Thymus (tissue), 14 donors: Measurements from ENCODE around the gene OR5AL1. TPM values are rescaled to one million over a fixed set of nuclear protein-coding genes. Genes with fewer than 3 reads are reported as not detected.
"Not testable (repeated sequence)": the region's sequence is repeated elsewhere in the genome, so short reads cannot be mapped to it uniquely, and the experiment has no call there.

ENCODE experiments used
- DNase-seq, 9 donors: peaks; one replicate each; pipeline ENCODE4 v3.0.0-alpha.2; 2013; ENCODE audit warnings: low spot score in 9 of 9, low read depth in 6 of 9, missing footprints in 1 of 9
- H3K27ac ChIP-seq, 2 donors: one replicate each; pipeline ENCODE4 v1.5.1; 2013; ENCODE audit warnings: control low read depth in 1 of 2, low read depth in 1 of 2, low read length in 1 of 2, mild to moderate bottlenecking in 1 of 2, moderate library complexity in 1 of 2
- H3K27me3 ChIP-seq, 2 donors: one replicate each; pipeline ENCODE4 v1.5.1; 2013; ENCODE audit warnings: low read length in 1 of 2; ENCODE audit not compliant: control insufficient read depth in 2 of 2, insufficient read depth in 1 of 2
- H3K36me3 ChIP-seq, 2 donors: one replicate each; pipeline ENCODE4 v1.5.1; 2013; ENCODE audit warnings: low read length in 1 of 2, mild to moderate bottlenecking in 1 of 2, moderate library complexity in 1 of 2; ENCODE audit not compliant: control insufficient read depth in 2 of 2, insufficient read depth in 2 of 2
- H3K4me1 ChIP-seq, 2 donors: one replicate each; pipeline ENCODE4 v1.5.1; 2013; ENCODE audit warnings: low read length in 2 of 2; ENCODE audit not compliant: control insufficient read depth in 2 of 2, insufficient read depth in 2 of 2
- H3K4me3 ChIP-seq, 2 donors: one replicate each; pipeline ENCODE4 v1.5.1; 2013; ENCODE audit warnings: low read length in 2 of 2, control low read depth in 1 of 2, mild to moderate bottlenecking in 1 of 2
- H3K9me3 ChIP-seq, 2 donors: one replicate each; pipeline ENCODE4 v1.5.1; 2013; ENCODE audit warnings: low read length in 1 of 2, mild to moderate bottlenecking in 1 of 2; ENCODE audit not compliant: control insufficient read depth in 2 of 2, insufficient read depth in 1 of 2
- WGBS: extraction: QIAGEN DNeasy Blood & Tissue Kit; methylation state at CpG from one replicate; pipeline ENCODE4 v1.1.7; 2013; 5-methylcytosine and 5-hydroxymethylcytosine counted together
- long read RNA-seq, 10 donors: transcript quantifications; one replicate each; lab custom pipeline, GENCODE V29; 2026
- polyA plus RNA-seq: library from polyadenylated mRNA; stranded (reverse); fragments of 200-250 nt; gene quantifications from one replicate; pipeline ENCODE4 v1.2.3, GENCODE V29; 2013
- total RNA-seq: library from RNA; stranded (reverse); fragments of 120-200 nt; gene quantifications from one replicate; pipeline ENCODE4 v1.2.4, GENCODE V29; 2013
- donor health status: healthy.

Gene OR5AL1
- total RNA-seq (not detected), polyA plus RNA-seq (not detected)
- long read RNA-seq, donor 1: 0 reads
- long read RNA-seq, donor 2: 0 reads
- long read RNA-seq, donor 3: 0 reads
- long read RNA-seq, donor 4: 0 reads
- long read RNA-seq, donor 5: 0 reads
- long read RNA-seq, donor 6: 0 reads
- long read RNA-seq, donor 7: 0 reads
- long read RNA-seq, donor 8: 0 reads
- long read RNA-seq, donor 9: 0 reads
- long read RNA-seq, donor 10: 0 reads

GRCh38 chr11:56412396-56412795, at the start of gene OR5AL1:
TSS of gene OR5AL1 (plus strand) at chr11:56412696.
- 93% methylated on average over 1 of the region's 1 CpG for WGBS
- peaks cover 0 to 6% of the 10 kb centered on the region in 2 donors for H3K9me3 ChIP-seq
- no peaks in the 10 kb centered on the region for H3K27me3 ChIP-seq
- no peak within 1 kb of the TSS for H3K4me3 ChIP-seq
- H3K36me3 ChIP-seq: no peaks in the 10 kb centered on the region
- H3K27ac ChIP-seq: no peak within 1 kb of the TSS
- H3K4me1 ChIP-seq: no peaks in the 10 kb centered on the region
- no peak for DNase-seq

DNA sequence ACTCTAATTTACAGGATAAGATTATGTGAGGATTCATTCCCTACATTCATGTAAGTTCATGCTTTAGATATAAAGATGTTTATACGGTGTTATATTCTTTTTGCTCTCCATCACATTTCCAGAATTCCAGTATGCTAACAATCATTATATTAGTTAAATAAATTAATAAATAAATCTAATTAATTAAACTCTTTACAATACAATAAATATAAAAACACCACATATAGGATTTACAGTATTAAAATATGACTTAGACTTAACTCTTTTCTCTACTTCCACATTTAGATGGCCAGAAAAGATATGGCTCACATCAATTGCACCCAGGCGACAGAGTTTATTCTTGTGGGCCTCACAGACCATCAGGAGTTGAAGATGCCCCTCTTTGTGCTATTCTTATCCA, 37.2 kb upstream of the OR5AL1 start, which contains the start of gene OR8U1:
Gene OR8U1 (plus strand): TSS at position 301 of the 400 bp plus-strand sequence. CDS start 0 bp downstream, at position 301.
- no peak for DNase-seq
- Histone ChIP-seq H3K27ac (no peak within 1 kb of the TSS), H3K27me3 (no peaks in the 10 kb centered on the region), H3K4me3 (no peak within 1 kb of the TSS), H3K36me3 (no peaks in the 10 kb centered on the region), H3K4me1 (no peaks in the 10 kb centered on the region), H3K9me3 (no peaks in the 10 kb centered on the region)
- WGBS: 77% methylated on average over 2 of the region's 2 CpGs

- H3K4me3 ChIP-seq: no peak overlapping the region
- no peak overlapping the region for H3K27ac ChIP-seq
- no peaks in the 10 kb centered on the region for H3K9me3 ChIP-seq
- H3K36me3 ChIP-seq: no peaks in the 10 kb centered on the region
- no peaks in the 10 kb centered on the region for H3K27me3 ChIP-seq
- DNase-seq: no peak
- 94% methylated on average over 2 of the region's 2 CpGs for WGBS
- no peaks in the 10 kb centered on the region for H3K4me1 ChIP-seq
Measured at GRCh38 chr11:56380120-56380519, 32.4 kb upstream of the OR5AL1 start.

DNA sequence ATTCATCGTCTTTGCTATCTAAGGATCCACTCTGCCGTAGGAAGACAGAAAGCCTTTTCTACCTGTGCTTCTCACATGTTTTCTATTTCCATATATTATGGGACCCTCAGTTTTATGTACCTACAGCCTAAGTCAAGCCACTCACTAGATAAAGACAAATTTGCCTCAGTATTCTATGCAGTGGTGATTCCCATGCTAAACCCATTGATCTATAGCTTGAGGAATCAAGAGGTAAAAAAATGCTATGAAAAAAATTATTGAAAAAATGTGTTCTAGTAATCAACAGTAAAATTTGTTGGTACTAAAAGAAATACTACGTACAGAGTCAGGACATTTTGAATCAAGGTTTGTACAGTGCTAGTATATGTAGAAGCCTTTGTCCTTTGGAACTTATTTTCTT, 18.1 kb upstream of the OR5AL1 start:
- 94% methylated on average over 3 of the region's 3 CpGs for WGBS
- H3K27me3 ChIP-seq: no peaks in the 10 kb centered on the region
- DNase-seq: no peak

DNA sequence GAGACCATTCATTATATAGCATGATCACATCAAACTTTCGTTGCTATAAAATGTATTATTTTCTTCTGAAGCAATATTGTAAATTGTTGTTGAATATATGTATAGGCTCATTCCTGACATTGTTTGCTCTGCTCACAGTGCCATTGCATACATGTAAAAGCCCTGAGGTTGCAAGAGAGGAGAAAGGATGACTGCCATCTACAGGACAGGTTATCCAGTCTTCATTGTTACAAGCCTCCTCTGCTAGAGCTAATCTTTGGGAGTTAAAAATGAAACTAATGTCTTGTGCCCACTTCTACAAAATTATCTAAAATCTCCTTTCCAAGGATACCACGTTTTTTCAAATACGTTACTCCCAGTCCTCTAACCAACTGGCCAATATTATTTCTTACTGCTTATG, 16.4 kb upstream of the OR5AL1 start:
- no peaks in the 10 kb centered on the region for H3K36me3 ChIP-seq
- no peak overlapping the region for H3K27ac ChIP-seq
- no peak for DNase-seq
- H3K4me1 ChIP-seq: no peaks in the 10 kb centered on the region
- H3K27me3 ChIP-seq: no peaks in the 10 kb centered on the region
- no peaks in the 10 kb centered on the region for H3K9me3 ChIP-seq
- no peak overlapping the region for H3K4me3 ChIP-seq
- 79% methylated on average over 3 of the region's 3 CpGs for WGBS

More for the DNA sequence above, 18.1 kb upstream of the OR5AL1 start:
- Histone ChIP-seq H3K27ac (no peak overlapping the region), H3K4me3 (no peak overlapping the region), H3K9me3 (no peaks in the 10 kb centered on the region), H3K4me1 (no peaks in the 10 kb centered on the region), H3K36me3 (no peaks in the 10 kb centered on the region)

DNA sequence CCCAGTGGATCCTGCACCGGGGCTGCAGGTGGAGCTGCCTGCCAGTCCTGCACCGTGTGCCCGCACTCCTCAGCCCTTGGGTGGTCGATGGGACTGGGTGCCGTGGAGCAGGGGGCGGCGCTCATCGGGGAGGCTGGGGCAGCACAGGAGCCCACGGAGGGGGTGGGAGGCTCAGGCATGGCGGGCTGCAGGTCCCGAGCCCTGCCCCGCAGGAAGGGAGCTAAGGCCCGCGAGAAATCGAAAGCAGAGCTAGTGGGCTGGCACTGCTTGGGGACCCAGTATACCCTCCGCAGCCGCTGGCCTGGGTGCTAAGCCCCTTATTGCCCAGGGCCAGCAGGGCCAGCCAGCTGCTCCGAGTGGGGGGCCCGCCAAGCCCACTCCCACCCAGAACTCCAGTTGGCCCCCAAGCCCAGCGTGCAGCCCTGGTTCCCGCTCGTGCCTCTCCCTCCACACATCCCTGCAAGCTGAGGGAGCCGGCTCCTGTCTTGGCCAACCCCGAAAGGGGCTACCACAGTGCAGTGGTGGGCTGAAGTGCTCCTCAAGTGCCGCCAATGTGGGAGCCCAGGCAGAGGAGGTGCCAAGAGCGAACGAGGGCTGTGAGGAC, 10.5 kb upstream of the OR5AL1 start:
- H3K4me3 ChIP-seq, H3K36me3 ChIP-seq, DNase-seq, H3K9me3 ChIP-seq, H3K27ac ChIP-seq, H3K4me1 ChIP-seq, H3K27me3 ChIP-seq: not testable (repeated sequence)
- 97% methylated on average over 27 of the region's 27 CpGs for WGBS

DNA sequence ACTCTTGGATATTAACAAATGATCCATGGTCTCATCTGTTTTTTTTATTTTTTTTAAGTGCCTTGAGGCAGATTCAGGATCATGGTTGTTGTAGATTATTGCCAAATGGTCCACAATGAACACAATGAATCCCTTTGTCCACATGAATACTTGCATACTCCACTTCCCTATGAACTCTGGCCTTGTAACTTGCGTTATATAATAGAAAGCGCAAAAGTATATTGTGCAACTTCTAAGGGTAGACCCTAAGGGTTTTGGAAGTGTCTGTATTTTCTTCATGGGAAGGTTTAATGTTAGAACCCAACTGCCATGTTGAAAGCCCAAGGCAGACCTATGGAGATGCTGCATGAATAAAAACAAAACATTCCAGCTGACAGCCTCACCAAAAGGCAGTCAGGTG, 8.1 kb upstream of the OR5AL1 start:
- no peak for DNase-seq
- Histone ChIP-seq H3K27ac (no peak overlapping the region), H3K36me3 (no peaks in the 10 kb centered on the region), H3K27me3 (no peaks in the 10 kb centered on the region), H3K9me3 (peaks cover 3 to 6% of the 10 kb centered on the region in 2 donors), H3K4me1 (no peaks in the 10 kb centered on the region), H3K4me3 (no peak overlapping the region)
- WGBS: 96% methylated on average over 2 of the region's 2 CpGs

DNA sequence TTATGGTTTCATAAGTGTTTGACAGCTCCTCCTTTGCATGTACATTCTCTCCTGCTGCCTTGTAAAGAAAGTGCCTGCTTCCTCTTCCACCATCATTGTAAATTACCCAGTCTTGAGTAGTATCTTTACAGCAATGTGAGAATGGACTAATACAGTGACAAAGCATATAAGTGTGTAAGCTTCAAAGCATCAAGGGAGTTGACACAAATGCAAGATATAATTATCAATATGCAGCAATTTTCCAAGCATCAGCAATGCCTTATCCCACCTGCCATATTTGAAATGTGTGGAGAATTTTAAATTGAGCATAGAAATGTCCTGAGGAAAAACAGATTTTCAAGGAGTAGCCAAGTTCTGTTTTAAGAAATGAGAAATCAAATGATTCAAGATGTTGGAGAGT, 1.7 kb upstream of the OR5AL1 start:
- Histone ChIP-seq H3K4me1 (no peaks in the 10 kb centered on the region), H3K27ac (no peak overlapping the region), H3K27me3 (no peaks in the 10 kb centered on the region), H3K9me3 (peaks cover 0 to 6% of the 10 kb centered on the region in 2 donors), H3K4me3 (no peak overlapping the region), H3K36me3 (no peaks in the 10 kb centered on the region)
- no peak for DNase-seq

DNA sequence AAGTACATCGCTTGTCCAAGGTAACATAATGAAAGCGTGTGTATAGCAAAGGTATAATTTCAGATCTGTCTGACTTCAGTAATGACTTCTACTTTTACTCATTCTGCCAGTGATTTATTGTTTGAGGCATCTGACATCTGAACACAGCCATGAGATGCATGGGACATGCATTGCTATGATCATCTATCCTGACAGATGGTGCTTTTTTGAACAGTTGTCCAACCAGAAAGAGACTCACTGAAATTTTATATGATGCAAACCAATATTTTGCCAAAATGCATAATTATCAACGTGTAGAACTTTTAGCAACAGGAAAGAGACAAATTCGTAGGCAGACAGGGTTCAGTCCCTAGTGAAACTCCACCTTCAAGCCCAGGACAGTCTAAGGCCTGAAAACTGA, 41.0 kb downstream of the OR5AL1 start:
- Histone ChIP-seq H3K27me3 (no peaks in the 10 kb centered on the region), H3K4me1 (no peaks in the 10 kb centered on the region), H3K27ac (no peak overlapping the region), H3K36me3 (no peaks in the 10 kb centered on the region), H3K9me3 (no peaks in the 10 kb centered on the region), H3K4me3 (no peak overlapping the region)
- no peak for DNase-seq
- 79% methylated on average over 4 of the region's 4 CpGs for WGBS
